H1 (cell line): ENCODE measurements around the gene SNX30. TPM values are rescaled to one million over a fixed set of nuclear protein-coding genes. Genes with fewer than 3 reads are reported as not detected.

Source experiments
- CTCF ChIA-PET: fragments of 300-600 bp; sonication (Branson Sonifier 250); formaldehyde crosslinking; loops from one replicate; lab custom pipeline; 2021; ENCODE audit not compliant: partially characterized antibody; lab: Charles Lee
- POLR2A ChIA-PET: fragments of 300-600 bp; sonication (Branson Sonifier 250); formaldehyde crosslinking; loops from one replicate; lab custom pipeline; 2021; ENCODE audit warnings: inconsistent platforms; ENCODE audit not compliant: partially characterized antibody; lab: Charles Lee
- DNase-seq, 2 experiments: peaks; one replicate each; pipeline versions ENCODE4 v3.0.0 to v3.0.0-alpha.2; 2010 to 2022; ENCODE audit warnings: low spot score in 2 of 2, low read depth in 1 of 2, mixed read lengths in 1 of 2
- FAIRE-seq: peaks from 2 replicates; lab custom pipeline; 2011; peaks lifted over from hg19 to GRCh38; lab: Jason Lieb, UNC
- H2AFZ ChIP-seq: 2 replicates; pipeline ENCODE4 v1.8.1; 2012; ENCODE audit warnings: low read length, inconsistent platforms
- H2AK5ac ChIP-seq: 2 replicates; pipeline ENCODE4 v1.6.1; 2013; ENCODE audit warnings: low read depth, low read length
- H2BK120ac ChIP-seq: replicated peaks from 2 replicates; pipeline ENCODE3; 2013; ENCODE audit warnings: low read depth, low read length, inconsistent platforms
- H2BK12ac ChIP-seq: 2 replicates; pipeline ENCODE4 v1.6.1; 2013; ENCODE audit warnings: low read depth, low read length
- H2BK15ac ChIP-seq: 2 replicates; pipeline ENCODE4 v1.6.1; 2013; ENCODE audit warnings: low read length
- H2BK20ac ChIP-seq: 2 replicates; pipeline ENCODE4 v1.6.1; 2013; ENCODE audit warnings: low read length
- H2BK5ac ChIP-seq: 2 replicates; pipeline ENCODE4 v1.6.1; 2013; ENCODE audit warnings: low read depth, low read length
- H3K14ac ChIP-seq: 2 replicates; pipeline ENCODE4 v1.6.1; 2013; ENCODE audit warnings: inconsistent platforms; ENCODE audit not compliant: insufficient read length
- H3K18ac ChIP-seq: 2 replicates; pipeline ENCODE4 v1.6.1; 2013; ENCODE audit warnings: low read length; ENCODE audit errors: extremely low read depth
- H3K23ac ChIP-seq: 2 replicates; pipeline ENCODE4 v1.6.1; 2013; ENCODE audit warnings: inconsistent platforms; ENCODE audit not compliant: insufficient read length
- H3K23me2 ChIP-seq: 2 replicates; pipeline ENCODE4 v1.6.1; 2013; ENCODE audit warnings: low read depth, low read length
- H3K27ac ChIP-seq: 2 replicates; pipeline ENCODE4 v1.6.1; 2011; ENCODE audit warnings: low read depth, low read length, inconsistent platforms
- H3K27me3 ChIP-seq, 4 experiments: replicated peaks in 1 of 4; 1 replicate in 1 of 4; 2 replicates in 3 of 4; pipeline versions ENCODE4 v1.6.1 to v1.8.1; 2011 to 2013; ENCODE audit warnings: low read length in 3 of 4, mild to moderate bottlenecking in 3 of 4, inconsistent platforms in 2 of 4, mixed read lengths in 2 of 4, moderate library complexity in 1 of 4; ENCODE audit not compliant: control insufficient read depth in 3 of 4, insufficient read depth in 3 of 4; ENCODE audit errors: extremely low read depth in 1 of 4
- H3K36me3 ChIP-seq, 4 experiments: 2 replicates each; pipeline versions ENCODE4 v1.6.1 to v1.8.1; 2011 to 2013; ENCODE audit warnings: mild to moderate bottlenecking in 4 of 4, low read length in 3 of 4, moderate library complexity in 2 of 4, control low read depth in 1 of 4, inconsistent platforms in 1 of 4; ENCODE audit not compliant: insufficient read depth in 4 of 4, control insufficient read depth in 2 of 4
- H3K4ac ChIP-seq: replicated peaks from 2 replicates; pipeline ENCODE3; 2013; ENCODE audit warnings: low read length, low read depth, mixed read lengths, inconsistent platforms; ENCODE audit not compliant: insufficient read length
- H3K4me1 ChIP-seq, 4 experiments: replicated peaks in 1 of 4; 1 replicate in 1 of 4; 2 replicates in 3 of 4; pipeline versions ENCODE4 v1.6.1 to v1.8.1; 2011 to 2013; ENCODE audit warnings: low read length in 3 of 4, inconsistent platforms in 2 of 4, mixed read lengths in 1 of 4; ENCODE audit not compliant: insufficient read depth in 4 of 4, control insufficient read depth in 3 of 4
- H3K4me2 ChIP-seq, 2 experiments: 2 replicates each; pipeline versions ENCODE4 v1.6.1 to v1.8.1; 2011 to 2013; ENCODE audit warnings: low read depth in 2 of 2, low read length in 2 of 2, control low read depth in 1 of 2, inconsistent platforms in 1 of 2, mild to moderate bottlenecking in 1 of 2; ENCODE audit not compliant: insufficient read depth in 1 of 2
- H3K4me3 ChIP-seq, 4 experiments: fragments of 200-600, 300-600 bp in 1 of 4; sonication (generic), shearing (Covaris generic), sonication (Bioruptor Twin) in 1 of 4; 2 replicates each; pipeline versions ENCODE4 v1.5.1 to v1.8.1; 2011 to 2016; ENCODE audit warnings: low read length in 4 of 4, low read depth in 3 of 4, control low read depth in 2 of 4, inconsistent platforms in 2 of 4, mild to moderate bottlenecking in 2 of 4, mixed read lengths in 1 of 4, moderate library complexity in 1 of 4; ENCODE audit not compliant: insufficient read depth in 2 of 4; ENCODE audit errors: extremely low read depth in 1 of 4
- H3K56ac ChIP-seq: replicated peaks from 2 replicates; pipeline ENCODE3; 2013; ENCODE audit warnings: low read depth, mild to moderate bottlenecking, mixed read lengths, low read length, inconsistent platforms; ENCODE audit not compliant: insufficient read length
- H3K79me1 ChIP-seq: 2 replicates; pipeline ENCODE4 v1.6.1; 2013; ENCODE audit warnings: low read depth, low read length, control low read depth
- H3K79me2 ChIP-seq, 2 experiments: 2 replicates each; pipeline versions ENCODE4 v1.6.1 to v1.8.1; 2012 to 2013; ENCODE audit warnings: low read length in 2 of 2, mild to moderate bottlenecking in 2 of 2, inconsistent platforms in 1 of 2; ENCODE audit not compliant: insufficient read depth in 2 of 2, control insufficient read depth in 1 of 2
- H3K9ac ChIP-seq, 4 experiments: replicated peaks in 1 of 4; 1 replicate in 1 of 4; 2 replicates in 3 of 4; pipeline versions ENCODE4 v1.6.1 to v1.8.1; 2011 to 2013; ENCODE audit warnings: low read depth in 3 of 4, low read length in 3 of 4, control low read depth in 2 of 4, mild to moderate bottlenecking in 2 of 4, moderate library complexity in 2 of 4, inconsistent platforms in 1 of 4; ENCODE audit errors: extremely low read depth in 1 of 4
- H3K9me3 ChIP-seq, 2 experiments: 2 replicates each; pipeline versions ENCODE4 v1.6.1 to v1.8.1; 2012 to 2013; ENCODE audit warnings: mild to moderate bottlenecking in 2 of 2, moderate library complexity in 2 of 2, control low read depth in 1 of 2, inconsistent platforms in 1 of 2, low read depth in 1 of 2, low read length in 1 of 2, mixed read lengths in 1 of 2; ENCODE audit not compliant: insufficient read depth in 2 of 2
- H4K20me1 ChIP-seq, 2 experiments: replicated peaks in 1 of 2; 2 replicates each; pipeline versions ENCODE3 to v1.8.1; 2011 to 2013; ENCODE audit warnings: inconsistent platforms in 2 of 2, low read length in 2 of 2, mild to moderate bottlenecking in 1 of 2; ENCODE audit not compliant: insufficient read depth in 2 of 2, control insufficient read depth in 1 of 2
- H4K5ac ChIP-seq: 2 replicates; pipeline ENCODE4 v1.6.1; 2013; ENCODE audit warnings: low read length, low read depth, mixed read lengths, inconsistent platforms; ENCODE audit not compliant: insufficient read length
- H4K8ac ChIP-seq: 2 replicates; pipeline ENCODE4 v1.8.0; 2013; ENCODE audit warnings: mild to moderate bottlenecking, moderate library complexity, low read length, inconsistent platforms; ENCODE audit not compliant: insufficient read depth; ENCODE audit errors: extremely low read depth
- H4K91ac ChIP-seq: replicated peaks from 2 replicates; pipeline ENCODE3; 2013; ENCODE audit warnings: low read length, mixed read lengths, inconsistent platforms; ENCODE audit not compliant: insufficient read length
- BRCA1 ChIP-seq: IDR thresholded peaks from 2 replicates; pipeline ENCODE4 v1.6.1; 2012; ENCODE audit warnings: low read depth, low read length, improper control_type of control experiment
- CEBPB ChIP-seq: IDR thresholded peaks from 2 replicates; pipeline ENCODE4 v1.6.1; 2012; ENCODE audit warnings: low read depth, low read length
- CREB1 ChIP-seq: IDR thresholded peaks from 2 replicates; pipeline ENCODE4 v1.6.1; 2012; ENCODE audit warnings: inconsistent platforms
- KDM4A ChIP-seq: IDR thresholded peaks from one replicate; pipeline ENCODE4 v1.7.1; 2012; ENCODE audit warnings: low read depth, mild to moderate bottlenecking, moderate library complexity, low read length, inconsistent platforms; ENCODE audit not compliant: severe bottlenecking
- MAFK ChIP-seq: IDR thresholded peaks from 2 replicates; pipeline ENCODE4 v1.6.1; 2012; ENCODE audit warnings: low read depth, mild to moderate bottlenecking, improper control_type of control experiment, low read length
- NANOG ChIP-seq: IDR thresholded peaks from 2 replicates; pipeline ENCODE4 v1.6.1; 2011; ENCODE audit warnings: low read length, low read depth, mild to moderate bottlenecking, inconsistent platforms; ENCODE audit not compliant: insufficient read depth, poor library complexity, severe bottlenecking
- POU5F1 ChIP-seq: IDR thresholded peaks from 2 replicates; pipeline ENCODE4 v1.6.1; 2011; ENCODE audit warnings: low read depth, mild to moderate bottlenecking, low read length, moderate library complexity
- RAD21 ChIP-seq, 2 experiments: IDR thresholded peaks in 1 of 2; conservative IDR thresholded peaks in 1 of 2; 2 replicates each; pipeline ENCODE4 v1.6.1; 2011; ENCODE audit warnings: low read depth in 2 of 2, low read length in 2 of 2, improper control_type of control experiment in 1 of 2, inconsistent platforms in 1 of 2, mild to moderate bottlenecking in 1 of 2, moderate library complexity in 1 of 2
- TBP ChIP-seq: IDR thresholded peaks from 2 replicates; pipeline ENCODE4 v1.6.1; 2011; ENCODE audit warnings: low read depth, low read length, improper control_type of control experiment
- WGBS, 2 experiments: shearing (Covaris generic) in 1 of 2; methylation state at CpG; one replicate each; pipeline versions ENCODE4 v1.1.6 to v1.1.7; 2013 to 2015; ENCODE audit warnings: low lambda C conversion rate in 2 of 2, mixed read lengths in 2 of 2, inconsistent platforms in 1 of 2, low coverage in 1 of 2, missing lambda C conversion rate in 1 of 2; ENCODE audit not compliant: insufficient replicate concordance in 2 of 2, insufficient coverage in 1 of 2, insufficient read length in 1 of 2; ENCODE audit errors: extremely low coverage in 1 of 2, missing lambda C conversion rate in 1 of 2; 5-methylcytosine and 5-hydroxymethylcytosine counted together
- polyA plus RNA-seq, 7 experiments: library from polyadenylated mRNA; depleted of rRNA in 3 of 7; stranded (reverse) in 5 of 7; unstranded in 2 of 7; fragments of >200 nt in 5 of 7; fragments of 200-250 nt in 2 of 7; gene quantifications; 1 replicate in 5 of 7; 2 replicates in 1 of 7; 4 replicates in 1 of 7; pipeline versions ENCODE4 v1.2.1 to v1.2.3, GENCODE V29; 2011 to 2013; ENCODE audit warnings: missing spikeins in 2 of 7, mixed read lengths in 2 of 7
- total RNA-seq: library from RNA; stranded (reverse); fragmentation: NEBNext Ultra II Directional; extraction: Animal tissue kit (Norgen Biotek cat#: 25700); gene quantifications from 2 replicates; pipeline ENCODE4 v1.2.1, GENCODE V29; 2021
- TF ChIP-seq, protein P1 (sequence below): IDR thresholded peaks from 2 replicates; pipeline ENCODE4 v1.6.1; 2011; ENCODE audit warnings: low read length, improper control_type of control experiment

Gene SNX30
- total and polyA plus RNA-seq, 2 of the 8 experiments (the other 6 are each of a cell fraction or from before 2014, with no cell fraction given): 4.0 to 12.2 TPM

GRCh38 chr9:112873773-112874405 is 123.3 kb downstream of the SNX30 start:
- no peak overlapping the region for H3K4me3 ChIP-seq
- ChIA-PET CTCF (interaction anchor here (1.4 to 5.8 kb wide), 2 partner anchors 10 to 13 kb away, joined by 5 to 56 read pairs; no protein-coding TSS in a partner anchor), POLR2A (no interaction called here)
- no peak overlapping the region for H2BK5ac ChIP-seq
- no peaks in the 10 kb centered on the region for H3K27me3 ChIP-seq
- TF ChIP-seq CREB1 (no peak), KDM4A (no peak), MAFK (no peak), CEBPB (no peak), NANOG (no peak), RAD21 (IDR thresholded peaks at IDR 0.05 in 1 of 2, conservative IDR thresholded peaks at IDR 0.05 in 1 of 2; ENCODE audit: low read depth in 2 of 2, low read length in 2 of 2) (no peak), BRCA1 (no peak), POU5F1 (no peak), TBP (no peak)
- TF ChIP-seq, protein P1, sequence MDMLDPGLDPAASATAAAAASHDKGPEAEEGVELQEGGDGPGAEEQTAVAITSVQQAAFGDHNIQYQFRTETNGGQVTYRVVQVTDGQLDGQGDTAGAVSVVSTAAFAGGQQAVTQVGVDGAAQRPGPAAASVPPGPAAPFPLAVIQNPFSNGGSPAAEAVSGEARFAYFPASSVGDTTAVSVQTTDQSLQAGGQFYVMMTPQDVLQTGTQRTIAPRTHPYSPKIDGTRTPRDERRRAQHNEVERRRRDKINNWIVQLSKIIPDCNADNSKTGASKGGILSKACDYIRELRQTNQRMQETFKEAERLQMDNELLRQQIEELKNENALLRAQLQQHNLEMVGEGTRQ: no peak
- H3K4ac ChIP-seq: no peak overlapping the region
- H2AFZ ChIP-seq: no peak overlapping the region
- no peak overlapping the region for H3K14ac ChIP-seq
- no peak overlapping the region for H3K56ac ChIP-seq
- H3K79me1 ChIP-seq: no peaks in the 10 kb centered on the region
- H4K5ac ChIP-seq: no peak overlapping the region
- no peaks in the 10 kb centered on the region for H3K79me2 ChIP-seq
- no peak overlapping the region for H2BK20ac ChIP-seq
- no peaks in the 10 kb centered on the region for H3K23me2 ChIP-seq
- H3K36me3 ChIP-seq: no peaks in the 10 kb centered on the region; a peak in 2 of 8 replicates
- FAIRE-seq (no peak), DNase-seq (no peak)
- no peak overlapping the region for H2BK15ac ChIP-seq
- 88% methylated on average over 4 of the region's 4 CpGs; no CpG with 5 or more reads in 1 of the 2 experiments for whole genome bisulfite sequencing, 2 experiments
- no peak overlapping the region for H3K27ac ChIP-seq
- H2AK5ac ChIP-seq: no peak overlapping the region
- H3K23ac ChIP-seq: no peak overlapping the region
- no peaks in the 10 kb centered on the region for H4K20me1 ChIP-seq
- no peak overlapping the region for H3K4me2 ChIP-seq
- no peak overlapping the region for H2BK12ac ChIP-seq
- no peak overlapping the region for H3K9ac ChIP-seq
- no peak overlapping the region for H4K91ac ChIP-seq
- no peak overlapping the region for H3K18ac ChIP-seq
- H2BK120ac ChIP-seq: no peak overlapping the region
- H3K9me3 ChIP-seq: no peaks in the 10 kb centered on the region
- no peak overlapping the region for H4K8ac ChIP-seq
- peaks cover 0 to 6% (median 0%) of the 10 kb centered on the region in 4 experiments; a peak in 1 of 7 replicates for H3K4me1 ChIP-seq
